Neural progenitor cell (in vitro differentiated cells): ENCODE data around the gene RNASE2.
A peak's percentile ranks its signal among the peaks of the same experiment; 100 is the strongest.

Experiments used
- EZH2 ChIP-seq: fragments of 200-600 bp; sonication (generic); IDR thresholded peaks from 2 replicates; pipeline ENCODE4 v1.6.1; 2017; ENCODE audit warnings: antibody characterized with exemption, mild to moderate bottlenecking, moderate library complexity
- TF ChIP-seq, protein P1 (sequence below): fragments of 200-600 bp; sonication (generic); IDR thresholded peaks from 2 replicates; pipeline ENCODE4 v1.5.1; 2017; ENCODE audit warnings: antibody characterized with exemption, mild to moderate bottlenecking

DNA sequence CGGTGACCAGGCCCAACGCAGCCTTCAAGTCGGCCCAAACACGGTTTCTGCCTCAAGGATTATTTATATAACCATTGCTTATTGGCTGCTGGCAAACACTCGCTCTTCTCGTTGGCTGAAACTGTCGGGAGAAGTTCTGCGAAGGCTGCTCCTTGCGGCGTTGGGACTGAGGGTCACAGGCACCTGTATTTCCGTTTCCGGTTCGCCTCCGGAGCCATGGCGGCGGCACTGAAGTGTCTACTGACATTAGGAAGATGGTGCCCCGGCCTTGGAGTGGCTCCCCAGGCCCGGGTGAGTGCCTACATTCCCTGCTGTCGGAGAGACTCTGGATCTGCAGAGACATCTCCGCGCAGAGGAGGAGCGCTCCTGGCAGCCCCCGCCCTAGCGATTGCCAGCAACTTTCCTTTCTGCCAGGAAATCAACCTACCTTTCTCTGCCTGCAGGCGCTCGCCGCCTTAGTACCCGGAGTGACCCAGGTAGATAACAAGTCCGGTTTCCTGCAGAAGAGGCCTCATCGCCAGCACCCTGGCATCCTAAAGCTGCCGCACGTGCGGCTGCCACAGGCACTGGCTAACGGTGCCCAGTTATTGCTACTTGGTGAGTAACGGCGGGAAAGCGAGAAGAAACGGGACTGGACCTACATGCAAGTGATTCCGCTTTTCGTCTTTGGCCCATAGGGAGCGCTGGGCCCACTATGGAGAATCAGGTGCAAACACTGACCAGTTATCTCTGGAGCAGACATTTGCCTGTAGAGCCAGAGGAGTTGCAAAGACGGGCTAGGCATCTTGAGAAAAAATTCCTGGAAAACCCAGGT is 34.7 kb downstream of the RNASE2 start, which contains the start of gene METTL17:
- TF ChIP-seq, protein P1, sequence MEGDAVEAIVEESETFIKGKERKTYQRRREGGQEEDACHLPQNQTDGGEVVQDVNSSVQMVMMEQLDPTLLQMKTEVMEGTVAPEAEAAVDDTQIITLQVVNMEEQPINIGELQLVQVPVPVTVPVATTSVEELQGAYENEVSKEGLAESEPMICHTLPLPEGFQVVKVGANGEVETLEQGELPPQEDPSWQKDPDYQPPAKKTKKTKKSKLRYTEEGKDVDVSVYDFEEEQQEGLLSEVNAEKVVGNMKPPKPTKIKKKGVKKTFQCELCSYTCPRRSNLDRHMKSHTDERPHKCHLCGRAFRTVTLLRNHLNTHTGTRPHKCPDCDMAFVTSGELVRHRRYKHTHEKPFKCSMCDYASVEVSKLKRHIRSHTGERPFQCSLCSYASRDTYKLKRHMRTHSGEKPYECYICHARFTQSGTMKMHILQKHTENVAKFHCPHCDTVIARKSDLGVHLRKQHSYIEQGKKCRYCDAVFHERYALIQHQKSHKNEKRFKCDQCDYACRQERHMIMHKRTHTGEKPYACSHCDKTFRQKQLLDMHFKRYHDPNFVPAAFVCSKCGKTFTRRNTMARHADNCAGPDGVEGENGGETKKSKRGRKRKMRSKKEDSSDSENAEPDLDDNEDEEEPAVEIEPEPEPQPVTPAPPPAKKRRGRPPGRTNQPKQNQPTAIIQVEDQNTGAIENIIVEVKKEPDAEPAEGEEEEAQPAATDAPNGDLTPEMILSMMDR, result peak; percentile 55
- peak; percentile 67 for TF ChIP-seq EZH2
